ENCODE data around the gene NRXN2. TPM values are rescaled to one million over a fixed set of nuclear protein-coding genes. Genes with fewer than 3 reads are reported as not detected.

NRXN2 gene
- total RNA-seq, 2 donors from 2014 or later: 0.85 to 1.4 TPM

DNA sequence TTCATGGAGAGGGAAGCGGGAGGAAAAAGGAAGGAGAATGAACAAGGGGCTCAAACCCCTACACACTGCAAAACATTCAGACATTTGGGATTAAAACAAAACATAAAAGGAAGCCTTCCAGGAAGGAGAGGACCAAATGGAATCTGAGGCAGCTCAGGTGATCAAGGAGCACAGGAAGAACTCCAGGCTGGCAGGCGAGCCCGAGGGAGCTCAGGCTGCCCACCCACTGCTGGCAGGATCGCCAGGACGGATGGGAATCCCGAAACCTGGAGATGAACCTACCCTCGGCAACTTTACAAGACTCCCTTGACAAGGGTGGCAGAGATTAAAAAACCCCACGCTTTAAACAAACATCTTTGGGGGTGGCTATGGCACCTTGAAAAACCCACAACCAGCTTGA, 41.8 kb upstream of the NRXN2 start:
- TF ChIP-seq, protein P1, sequence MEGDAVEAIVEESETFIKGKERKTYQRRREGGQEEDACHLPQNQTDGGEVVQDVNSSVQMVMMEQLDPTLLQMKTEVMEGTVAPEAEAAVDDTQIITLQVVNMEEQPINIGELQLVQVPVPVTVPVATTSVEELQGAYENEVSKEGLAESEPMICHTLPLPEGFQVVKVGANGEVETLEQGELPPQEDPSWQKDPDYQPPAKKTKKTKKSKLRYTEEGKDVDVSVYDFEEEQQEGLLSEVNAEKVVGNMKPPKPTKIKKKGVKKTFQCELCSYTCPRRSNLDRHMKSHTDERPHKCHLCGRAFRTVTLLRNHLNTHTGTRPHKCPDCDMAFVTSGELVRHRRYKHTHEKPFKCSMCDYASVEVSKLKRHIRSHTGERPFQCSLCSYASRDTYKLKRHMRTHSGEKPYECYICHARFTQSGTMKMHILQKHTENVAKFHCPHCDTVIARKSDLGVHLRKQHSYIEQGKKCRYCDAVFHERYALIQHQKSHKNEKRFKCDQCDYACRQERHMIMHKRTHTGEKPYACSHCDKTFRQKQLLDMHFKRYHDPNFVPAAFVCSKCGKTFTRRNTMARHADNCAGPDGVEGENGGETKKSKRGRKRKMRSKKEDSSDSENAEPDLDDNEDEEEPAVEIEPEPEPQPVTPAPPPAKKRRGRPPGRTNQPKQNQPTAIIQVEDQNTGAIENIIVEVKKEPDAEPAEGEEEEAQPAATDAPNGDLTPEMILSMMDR (IDR thresholded peaks at IDR 0.05): no peak
- Histone ChIP-seq H3K9me3 (no peaks in the 10 kb centered on the region), H3K4me1 (peaks cover 2 to 61% of the 10 kb centered on the region in 2 donors), H3K27me3 (no peaks in the 10 kb centered on the region), H3K27ac (peak overlapping the region; percentile 75 to 83), H3K36me3 (peaks cover 70% of the 10 kb centered on the region), H3K4me3 (no peak overlapping the region)
- DNase-seq (ENCODE audit: low spot score): no peak

DNA sequence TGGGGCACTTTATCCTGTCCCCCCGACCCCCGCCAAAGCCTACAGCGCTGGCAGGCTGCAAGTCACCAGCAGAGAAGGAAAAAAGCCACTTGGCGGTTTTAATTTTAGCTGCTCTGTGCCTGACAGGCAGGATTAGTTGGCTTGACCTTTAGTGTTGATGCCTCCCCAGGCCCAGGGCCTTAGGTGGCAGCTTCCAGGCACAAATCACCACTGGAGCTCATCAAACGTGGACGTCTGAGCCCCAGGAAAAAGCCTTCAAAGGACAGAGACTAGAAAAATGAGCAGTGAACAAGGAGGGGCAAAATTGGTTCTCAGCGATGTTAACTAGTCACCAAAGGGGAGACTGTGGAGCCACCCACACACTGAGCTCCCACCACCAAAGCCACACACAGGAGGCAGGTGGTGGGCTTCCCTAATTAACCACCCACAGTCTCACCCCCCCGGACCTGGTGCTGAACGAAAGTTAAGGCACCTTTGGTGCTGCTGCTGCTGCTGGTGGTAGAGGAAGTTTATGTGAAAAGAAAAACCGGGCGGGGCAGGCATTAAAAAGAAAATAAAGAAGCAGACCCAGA, 41.1 kb upstream of the NRXN2 start:
- no peaks in the 10 kb centered on the region for H3K9me3 ChIP-seq
- no peaks in the 10 kb centered on the region for H3K27me3 ChIP-seq
- no peak overlapping the region for H3K4me3 ChIP-seq
- TF ChIP-seq, protein P1 (IDR thresholded peaks at IDR 0.05): no peak
- H3K27ac ChIP-seq: peak overlapping the region; percentile 75 to 83
- H3K4me1 ChIP-seq: peaks cover 2 to 67% of the 10 kb centered on the region in 2 donors
- no peak for DNase-seq (ENCODE audit: low spot score)
- H3K36me3 ChIP-seq: peaks cover 64% of the 10 kb centered on the region

DNA sequence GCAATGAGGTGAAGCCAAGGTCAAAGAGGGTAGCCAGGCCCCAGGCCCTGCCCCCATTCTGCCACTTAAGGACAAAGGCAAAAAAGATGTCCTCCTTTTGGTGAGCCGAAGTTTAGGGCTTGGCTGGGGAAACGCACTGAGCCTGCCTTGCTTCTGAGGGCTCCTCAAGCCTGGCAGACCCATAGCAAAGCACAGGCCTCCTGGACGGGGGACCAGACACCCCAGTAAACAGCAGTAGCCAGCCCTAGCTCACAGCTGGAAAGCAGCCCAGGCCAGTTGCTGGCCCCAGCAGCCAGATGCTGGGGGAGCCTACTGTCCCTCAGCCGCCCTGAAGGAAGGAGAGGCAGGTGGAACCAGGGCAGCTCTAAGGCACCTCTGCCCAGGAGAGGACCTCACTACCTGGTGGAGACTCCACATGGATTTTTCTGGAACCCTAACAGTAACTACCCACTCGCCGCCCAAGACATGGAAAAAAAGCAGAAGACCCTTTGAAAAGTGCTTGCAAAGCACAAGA, 40.6 kb upstream of the NRXN2 start:
- no peaks in the 10 kb centered on the region for H3K9me3 ChIP-seq
- peaks cover 2 to 73% of the 10 kb centered on the region in 2 donors for H3K4me1 ChIP-seq
- H3K36me3 ChIP-seq: peaks cover 58% of the 10 kb centered on the region
- H3K4me3 ChIP-seq: no peak overlapping the region
- H3K27ac ChIP-seq: peak overlapping the region; percentile 75 to 83
- TF ChIP-seq, protein P1 (IDR thresholded peaks at IDR 0.05): no peak
- H3K27me3 ChIP-seq: no peaks in the 10 kb centered on the region
- no peak for DNase-seq (ENCODE audit: low spot score)

DNA sequence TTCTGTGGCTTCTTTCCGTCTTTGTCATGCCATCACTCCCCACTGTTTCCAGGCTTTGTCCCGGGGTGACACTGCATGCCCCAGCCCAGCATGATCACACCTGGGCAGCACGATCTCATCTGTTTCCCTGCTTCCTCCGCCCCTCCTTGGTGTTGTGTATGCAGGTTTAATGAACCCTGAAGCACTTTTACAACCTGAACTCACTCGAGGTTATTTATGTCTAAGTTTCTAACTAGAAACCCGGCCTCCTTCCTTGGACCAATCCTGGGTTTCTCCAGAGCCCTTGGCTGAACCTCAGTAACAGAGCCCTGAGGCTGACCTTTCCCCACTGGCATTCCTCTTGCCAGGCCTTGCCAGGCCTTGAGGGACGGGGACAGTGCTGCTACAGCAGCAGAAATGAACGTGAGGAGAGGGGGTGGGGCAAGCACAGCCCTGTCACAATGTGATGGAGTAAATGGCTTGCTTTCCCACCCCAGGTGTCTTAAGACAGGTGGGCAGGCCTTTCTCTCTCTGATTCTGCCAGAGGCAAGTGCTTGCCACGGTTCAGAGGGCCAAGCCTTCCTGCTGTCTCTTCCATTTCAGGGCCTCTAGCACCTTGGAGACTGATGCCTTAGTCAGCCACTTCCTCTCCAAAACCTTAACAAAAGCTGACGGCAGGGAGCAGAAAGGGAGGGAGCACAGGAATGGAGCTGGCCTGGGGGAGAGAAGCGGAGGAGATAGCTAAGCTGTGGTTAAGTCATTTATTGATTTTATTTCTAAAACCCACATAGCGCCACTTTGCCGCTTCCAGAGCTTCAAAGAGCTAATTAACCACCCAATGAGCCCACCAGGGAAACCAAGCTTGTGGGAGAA, 39.9 kb upstream of the NRXN2 start:
- Histone ChIP-seq H3K4me1 (peaks cover 2 to 73% of the 10 kb centered on the region in 2 donors), H3K9me3 (no peaks in the 10 kb centered on the region), H3K27ac (peak overlapping the region; percentile 75 to 83), H3K4me3 (no peak overlapping the region), H3K36me3 (peaks cover 51% of the 10 kb centered on the region), H3K27me3 (no peaks in the 10 kb centered on the region)
- TF ChIP-seq, protein P1 (IDR thresholded peaks at IDR 0.05): no peak
- DNase-seq (ENCODE audit: low spot score): no peak

DNA sequence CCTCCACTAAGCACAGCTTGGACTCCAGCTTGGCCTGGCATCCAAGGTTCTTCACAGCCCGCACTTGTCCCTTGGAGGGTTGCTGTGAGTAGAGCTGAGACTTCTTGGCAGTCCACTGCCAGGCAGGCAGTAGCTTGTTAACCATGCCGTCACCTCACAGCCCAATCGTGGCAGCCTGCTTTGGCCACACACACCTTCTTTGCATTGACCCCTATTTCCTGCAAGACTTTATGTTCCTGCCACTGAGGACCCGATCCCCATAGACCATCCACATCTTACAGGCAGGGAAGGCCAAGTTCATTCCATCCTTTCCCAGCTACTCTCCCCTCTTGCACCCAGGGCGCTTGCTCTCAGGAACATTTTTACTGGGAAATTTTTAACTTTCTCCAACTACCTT, 39.3 kb upstream of the NRXN2 start:
- no peaks in the 10 kb centered on the region for H3K27me3 ChIP-seq
- no peak for DNase-seq (ENCODE audit: low spot score)
- H3K36me3 ChIP-seq: peaks cover 45% of the 10 kb centered on the region
- H3K27ac ChIP-seq: peak overlapping the region; percentile 75 to 83
- H3K4me1 ChIP-seq: peaks cover 2 to 67% of the 10 kb centered on the region in 2 donors
- H3K9me3 ChIP-seq: no peaks in the 10 kb centered on the region
- no peak overlapping the region for H3K4me3 ChIP-seq
- TF ChIP-seq, protein P1 (IDR thresholded peaks at IDR 0.05): no peak

All from right atrium auricular region (tissue), 2 donors.